Measurements from ENCODE around the gene ATP2A3. TPM values are rescaled to one million over a fixed set of nuclear protein-coding genes. Genes with fewer than 3 reads are reported as not detected.

The ATP2A3 gene
- total RNA-seq, 4 donors from 2014 or later: 0.89 to 1.4 (median 0.98) TPM

DNA sequence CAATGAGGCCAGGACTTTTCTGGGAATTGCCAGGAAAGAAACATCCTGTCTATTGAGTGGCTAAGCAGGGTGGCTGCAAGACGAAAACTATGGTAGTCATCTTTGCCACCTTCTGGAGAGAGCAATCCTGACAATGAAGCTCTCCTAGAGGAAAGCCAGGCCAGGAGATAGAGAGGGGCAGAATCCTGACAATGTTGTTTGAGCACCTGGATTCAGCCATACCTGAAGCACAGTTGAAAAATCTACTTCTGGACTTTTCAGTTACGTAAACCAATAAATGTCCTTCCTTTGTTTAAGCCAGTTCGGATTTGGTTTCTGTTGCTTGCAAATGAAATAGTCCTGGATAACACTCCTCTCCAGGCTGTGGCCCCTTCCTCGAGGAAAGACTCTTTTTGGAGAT lies 57.4 kb downstream of the ATP2A3 start:
- H3K27me3 ChIP-seq: no peaks in the 10 kb centered on the region
- intact Hi-C loops (cut with DNase I; ENCODE audit: low total_unique reads): no loop called here
- no peaks in the 10 kb centered on the region for H3K36me3 ChIP-seq
- no peak overlapping the region for H3K4me3 ChIP-seq
- no peaks in the 10 kb centered on the region for H3K9me3 ChIP-seq
- peaks cover 0 to 5% of the 10 kb centered on the region in 2 donors for H3K4me1 ChIP-seq
- no peak for DNase-seq
- H3K27ac ChIP-seq: no peak overlapping the region
- TF ChIP-seq POLR2A (IDR thresholded peaks at IDR 0.05): no peak
- TF ChIP-seq, protein P1, sequence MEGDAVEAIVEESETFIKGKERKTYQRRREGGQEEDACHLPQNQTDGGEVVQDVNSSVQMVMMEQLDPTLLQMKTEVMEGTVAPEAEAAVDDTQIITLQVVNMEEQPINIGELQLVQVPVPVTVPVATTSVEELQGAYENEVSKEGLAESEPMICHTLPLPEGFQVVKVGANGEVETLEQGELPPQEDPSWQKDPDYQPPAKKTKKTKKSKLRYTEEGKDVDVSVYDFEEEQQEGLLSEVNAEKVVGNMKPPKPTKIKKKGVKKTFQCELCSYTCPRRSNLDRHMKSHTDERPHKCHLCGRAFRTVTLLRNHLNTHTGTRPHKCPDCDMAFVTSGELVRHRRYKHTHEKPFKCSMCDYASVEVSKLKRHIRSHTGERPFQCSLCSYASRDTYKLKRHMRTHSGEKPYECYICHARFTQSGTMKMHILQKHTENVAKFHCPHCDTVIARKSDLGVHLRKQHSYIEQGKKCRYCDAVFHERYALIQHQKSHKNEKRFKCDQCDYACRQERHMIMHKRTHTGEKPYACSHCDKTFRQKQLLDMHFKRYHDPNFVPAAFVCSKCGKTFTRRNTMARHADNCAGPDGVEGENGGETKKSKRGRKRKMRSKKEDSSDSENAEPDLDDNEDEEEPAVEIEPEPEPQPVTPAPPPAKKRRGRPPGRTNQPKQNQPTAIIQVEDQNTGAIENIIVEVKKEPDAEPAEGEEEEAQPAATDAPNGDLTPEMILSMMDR (IDR thresholded peaks at IDR 0.05 in 4 of 5, conservative IDR thresholded peaks at IDR 0.05 in 1 of 5): no peak
- ATAC-seq: no peak
- in situ Hi-C loops (cut with MboI; ENCODE audit: low sequenced_read_pairs in 4 of 4): no loop called here

DNA sequence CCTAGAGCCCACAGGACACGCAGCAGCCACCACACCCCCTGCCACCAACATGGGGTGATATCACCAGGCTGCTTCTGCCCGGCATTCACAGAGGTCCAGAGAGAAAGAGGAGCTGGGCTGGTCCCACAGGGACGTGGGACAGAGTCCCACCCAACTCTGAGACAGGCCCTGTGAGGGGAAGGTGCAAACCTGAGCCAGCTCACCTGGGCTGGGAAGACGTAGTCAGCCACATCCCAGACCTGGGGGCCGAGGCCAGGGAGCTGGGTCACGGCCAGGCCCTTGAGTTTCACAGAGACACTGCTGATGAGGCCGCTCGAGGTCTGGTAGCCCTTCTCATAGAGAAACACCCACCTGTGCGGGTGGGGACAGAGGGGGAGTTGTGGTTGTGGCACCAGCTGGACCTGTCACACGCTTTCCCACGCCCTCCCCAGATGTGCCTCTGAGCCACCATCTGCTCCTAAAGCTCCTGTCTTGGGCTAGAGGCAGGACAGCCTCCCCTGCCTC lies 59.2 kb downstream of the ATP2A3 start:
- intact Hi-C loops (cut with DNase I; ENCODE audit: low total_unique reads) (no loop called here), in situ Hi-C loops (cut with MboI; ENCODE audit: low sequenced_read_pairs in 4 of 4) (no loop called here)
- Histone ChIP-seq H3K9me3 (no peaks in the 10 kb centered on the region), H3K36me3 (no peaks in the 10 kb centered on the region), H3K4me3 (no peak overlapping the region), H3K4me1 (no peaks in the 10 kb centered on the region), H3K27ac (no peak overlapping the region), H3K27me3 (no peaks in the 10 kb centered on the region)
- TF ChIP-seq POLR2A (IDR thresholded peaks at IDR 0.05): no peak
- TF ChIP-seq, protein P1 (IDR thresholded peaks at IDR 0.05 in 4 of 5, conservative IDR thresholded peaks at IDR 0.05 in 1 of 5): no peak
- ATAC-seq (no peak), DNase-seq (no peak)

DNA sequence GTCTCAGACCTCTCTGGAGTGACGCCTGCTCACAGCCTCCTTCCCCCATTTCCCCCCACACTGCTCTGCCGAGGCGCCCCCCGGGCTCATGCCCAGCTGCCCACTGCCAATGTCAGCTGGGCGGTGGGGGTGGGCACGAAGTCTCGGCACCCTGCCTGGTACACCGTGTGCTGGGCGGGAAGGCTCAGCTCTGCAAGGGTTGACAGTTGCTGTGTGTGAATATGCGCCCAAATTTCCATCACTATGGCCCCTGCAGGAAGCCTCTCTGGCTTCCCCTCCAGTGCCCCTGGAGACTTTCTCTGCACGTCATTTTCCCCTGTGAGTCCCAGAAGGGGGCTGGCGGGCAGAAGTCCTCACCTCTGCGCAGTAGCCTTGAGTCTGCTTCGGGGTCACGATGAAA lies 59.7 kb downstream of the ATP2A3 start:
- ATAC-seq (no peak), DNase-seq (no peak)
- Histone ChIP-seq H3K27me3 (no peaks in the 10 kb centered on the region), H3K4me1 (no peaks in the 10 kb centered on the region), H3K36me3 (no peaks in the 10 kb centered on the region), H3K9me3 (no peaks in the 10 kb centered on the region), H3K4me3 (no peak overlapping the region), H3K27ac (no peak overlapping the region)
- no peak for TF ChIP-seq POLR2A (IDR thresholded peaks at IDR 0.05)
- TF ChIP-seq, protein P1 (IDR thresholded peaks at IDR 0.05 in 4 of 5, conservative IDR thresholded peaks at IDR 0.05 in 1 of 5): no peak
- in situ Hi-C loops (cut with MboI; ENCODE audit: low sequenced_read_pairs in 4 of 4) (no loop called here), intact Hi-C loops (cut with DNase I; ENCODE audit: low total_unique reads) (no loop called here)

DNA sequence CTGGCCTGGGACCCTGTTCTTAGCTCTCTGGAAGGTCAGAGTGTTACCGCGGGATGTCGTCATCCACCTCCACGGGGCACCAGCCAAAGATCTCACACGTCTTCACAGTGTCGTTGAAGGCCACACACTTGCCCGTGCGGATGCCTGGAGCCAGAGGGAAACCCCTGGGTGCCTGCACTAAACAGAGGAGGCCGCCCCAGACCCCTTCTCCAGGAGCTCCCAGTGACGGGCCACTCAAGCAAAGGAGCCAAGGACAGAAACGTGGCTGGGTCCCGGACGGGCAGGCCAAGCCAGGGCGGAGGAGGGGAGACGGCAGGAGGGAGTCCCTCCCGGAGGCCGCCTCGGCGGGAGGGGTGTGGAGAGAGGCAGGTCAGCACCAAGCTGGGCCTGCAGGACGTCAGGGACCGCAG lies 60.4 kb downstream of the ATP2A3 start:
- no peak for DNase-seq
- H3K27me3 ChIP-seq: no peaks in the 10 kb centered on the region
- no peaks in the 10 kb centered on the region for H3K9me3 ChIP-seq
- in situ Hi-C loops (cut with MboI; ENCODE audit: low sequenced_read_pairs in 4 of 4): no loop called here
- no peak overlapping the region for H3K4me3 ChIP-seq
- no peaks in the 10 kb centered on the region for H3K36me3 ChIP-seq
- intact Hi-C loops (cut with DNase I; ENCODE audit: low total_unique reads): no loop called here
- ATAC-seq: peak in 1 of 2 donors; percentile 20
- H3K4me1 ChIP-seq: no peaks in the 10 kb centered on the region
- no peak for TF ChIP-seq POLR2A (IDR thresholded peaks at IDR 0.05)
- H3K27ac ChIP-seq: no peak overlapping the region

DNA sequence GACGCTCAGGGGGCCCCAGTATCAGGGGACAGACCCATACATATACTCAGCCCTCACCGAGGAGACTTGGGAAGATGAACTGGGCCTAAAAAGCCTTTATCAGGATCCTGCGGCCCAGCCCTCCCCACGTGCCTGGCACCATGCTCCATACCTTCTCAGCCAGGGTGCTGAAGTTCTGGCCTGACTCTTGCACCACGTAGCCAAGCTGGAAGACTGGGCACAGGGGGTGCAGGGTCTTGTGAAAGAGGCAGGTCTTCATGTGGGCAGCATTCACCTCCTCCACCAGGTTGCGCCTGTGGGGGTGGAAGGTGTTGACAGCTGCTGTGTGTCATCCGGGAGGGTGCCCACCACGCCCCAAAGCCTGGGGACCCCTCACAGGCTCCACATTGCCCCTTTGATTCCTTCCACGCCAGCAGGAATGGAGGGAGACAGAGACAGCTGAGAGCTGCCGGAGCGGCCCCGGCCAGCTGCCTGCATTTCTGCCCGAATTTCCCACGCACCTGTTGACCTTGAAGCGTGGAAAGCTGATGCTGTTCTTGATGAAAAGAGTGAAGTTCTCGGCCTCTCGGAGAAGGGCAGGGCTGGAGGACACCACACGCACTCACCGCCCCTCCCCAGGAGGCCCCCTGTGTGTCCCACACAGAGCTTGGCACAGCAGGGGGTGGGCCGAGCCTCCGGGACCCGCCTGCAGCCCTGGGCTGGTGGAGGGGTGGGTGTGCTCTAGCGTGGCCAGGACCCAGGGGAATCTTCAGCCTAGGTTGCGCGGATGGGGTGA lies 61.0 kb downstream of the ATP2A3 start:
- in situ Hi-C loops (cut with MboI; ENCODE audit: low sequenced_read_pairs in 4 of 4): no loop called here
- Histone ChIP-seq H3K4me1 (no peaks in the 10 kb centered on the region), H3K36me3 (no peaks in the 10 kb centered on the region), H3K9me3 (no peaks in the 10 kb centered on the region), H3K4me3 (no peak overlapping the region), H3K27ac (no peak overlapping the region), H3K27me3 (no peaks in the 10 kb centered on the region)
- no peak for ATAC-seq
- DNase-seq: no peak
- TF ChIP-seq POLR2A (IDR thresholded peaks at IDR 0.05): no peak
- TF ChIP-seq, protein P1 (IDR thresholded peaks at IDR 0.05 in 4 of 5, conservative IDR thresholded peaks at IDR 0.05 in 1 of 5): no peak
- intact Hi-C loops (cut with DNase I; ENCODE audit: low total_unique reads): no loop called here

All from gastrocnemius medialis (tissue), 4 donors.